Cardiac fibroblast (primary cell): Measurements from ENCODE around the gene CCSER1.
"Not testable (repeated sequence)": the region's sequence is repeated elsewhere in the genome, so short reads cannot be mapped to it uniquely, and the experiment has no call there.

Experiments
- DNase-seq, 2 donors: peaks; one replicate each; pipeline versions ENCODE4 v3.0.0 to v3.0.0-alpha.2; 2010; ENCODE audit warnings: low read depth in 2 of 2
- H3K4me3 ChIP-seq, 2 donors: replicated peaks in 1 of 2; 1 replicate in 1 of 2; 2 replicates in 1 of 2; pipeline ENCODE4 v1.5.1; 2011; ENCODE audit warnings: low read depth in 2 of 2, low read length in 2 of 2, mild to moderate bottlenecking in 2 of 2, moderate library complexity in 1 of 2
- TF ChIP-seq, protein P1 (sequence below): IDR thresholded peaks from one replicate; pipeline ENCODE4 v1.5.1; 2011; ENCODE audit warnings: low read depth, mild to moderate bottlenecking, low read length, inconsistent platforms

Gene CCSER1

DNA sequence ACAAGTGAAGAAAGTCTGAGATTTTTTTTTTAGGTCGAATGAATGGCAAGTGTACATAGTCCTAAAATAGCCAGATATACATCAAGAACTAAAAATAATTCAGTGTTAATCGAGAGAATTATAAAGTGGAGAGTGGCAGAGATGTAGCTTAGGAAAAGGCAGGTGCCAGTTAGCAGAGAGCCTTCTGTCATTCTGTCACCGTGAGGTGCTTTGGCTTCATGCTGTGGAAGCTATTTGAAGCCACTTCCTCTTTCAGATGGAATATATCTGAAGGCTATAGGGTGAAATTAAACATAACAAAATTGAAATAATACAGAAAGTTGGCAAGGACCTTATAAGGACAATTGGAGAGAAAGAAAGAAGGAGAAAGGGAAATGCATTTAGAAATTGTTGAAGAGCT lies 756.3 kb downstream of the CCSER1 start:
- TF ChIP-seq, protein P1, sequence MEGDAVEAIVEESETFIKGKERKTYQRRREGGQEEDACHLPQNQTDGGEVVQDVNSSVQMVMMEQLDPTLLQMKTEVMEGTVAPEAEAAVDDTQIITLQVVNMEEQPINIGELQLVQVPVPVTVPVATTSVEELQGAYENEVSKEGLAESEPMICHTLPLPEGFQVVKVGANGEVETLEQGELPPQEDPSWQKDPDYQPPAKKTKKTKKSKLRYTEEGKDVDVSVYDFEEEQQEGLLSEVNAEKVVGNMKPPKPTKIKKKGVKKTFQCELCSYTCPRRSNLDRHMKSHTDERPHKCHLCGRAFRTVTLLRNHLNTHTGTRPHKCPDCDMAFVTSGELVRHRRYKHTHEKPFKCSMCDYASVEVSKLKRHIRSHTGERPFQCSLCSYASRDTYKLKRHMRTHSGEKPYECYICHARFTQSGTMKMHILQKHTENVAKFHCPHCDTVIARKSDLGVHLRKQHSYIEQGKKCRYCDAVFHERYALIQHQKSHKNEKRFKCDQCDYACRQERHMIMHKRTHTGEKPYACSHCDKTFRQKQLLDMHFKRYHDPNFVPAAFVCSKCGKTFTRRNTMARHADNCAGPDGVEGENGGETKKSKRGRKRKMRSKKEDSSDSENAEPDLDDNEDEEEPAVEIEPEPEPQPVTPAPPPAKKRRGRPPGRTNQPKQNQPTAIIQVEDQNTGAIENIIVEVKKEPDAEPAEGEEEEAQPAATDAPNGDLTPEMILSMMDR, result no peak
- H3K4me3 ChIP-seq, result no peak overlapping the region
- DNase-seq, result no peak

- TF ChIP-seq, protein P1, result no peak
- H3K4me3 ChIP-seq, result no peak overlapping the region
- DNase-seq, result no peak
These were observed 761.4 kb downstream of the CCSER1 start for GRCh38 chr4:90888571-90888970.

DNA sequence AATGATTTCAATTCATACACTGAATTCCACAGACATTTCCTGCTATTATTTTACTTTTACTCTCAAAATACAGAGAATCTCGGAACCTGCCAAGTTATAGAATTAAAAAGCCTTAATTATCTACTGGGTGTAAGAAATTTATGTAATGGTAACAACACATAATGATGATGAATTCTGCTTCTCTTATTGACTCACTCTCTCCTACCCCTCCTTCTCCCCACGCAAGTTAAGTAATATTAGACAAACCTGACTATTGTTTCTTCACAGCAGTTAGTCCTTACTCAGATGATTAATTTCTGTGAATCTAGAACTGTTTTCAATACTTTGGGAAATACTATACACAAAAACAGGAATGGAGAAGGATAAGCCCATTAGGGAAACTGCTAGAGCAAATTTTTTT lies 762.0 kb downstream of the CCSER1 start:
- DNase-seq, result no peak
- H3K4me3 ChIP-seq, result no peak overlapping the region
- TF ChIP-seq, protein P1, result no peak

- DNase-seq, H3K4me3 ChIP-seq: not testable (repeated sequence)
These were observed 776.2 kb downstream of the CCSER1 start for GRCh38 chr4:90903413-90903812.

GRCh38 chr4:90904021-90904420 lies 776.8 kb downstream of the CCSER1 start:
- TF ChIP-seq, protein P1, result no peak
- no peak for DNase-seq
- no peak overlapping the region for H3K4me3 ChIP-seq

- DNase-seq, result no peak
- TF ChIP-seq, protein P1, result no peak
- H3K4me3 ChIP-seq, result no peak overlapping the region
These were observed 779.0 kb downstream of the CCSER1 start for GRCh38 chr4:90906239-90906638.

- DNase-seq, H3K4me3 ChIP-seq: not testable (repeated sequence)
These were observed 784.7 kb downstream of the CCSER1 start for GRCh38 chr4:90911724-90912434.

DNA sequence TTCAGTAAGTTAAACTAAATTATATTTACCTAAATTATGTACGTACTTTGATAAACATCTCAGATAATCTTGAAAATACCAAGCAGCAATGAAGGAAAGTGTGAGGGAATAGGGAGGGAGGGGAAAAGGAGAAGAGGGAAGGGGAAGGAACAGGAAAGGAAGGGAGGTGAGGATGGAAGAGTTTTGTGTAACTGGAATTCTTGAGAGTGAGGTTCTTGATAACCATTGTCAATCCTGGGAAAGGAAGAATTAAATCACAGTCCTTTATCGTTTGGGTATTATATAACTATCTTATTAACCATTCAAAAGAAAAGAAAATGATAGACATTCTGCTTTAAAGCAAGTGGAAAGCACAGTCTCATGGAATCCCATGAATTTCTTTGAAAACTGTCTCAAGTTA lies 795.0 kb downstream of the CCSER1 start:
- no peak overlapping the region for H3K4me3 ChIP-seq
- TF ChIP-seq, protein P1, result no peak
- no peak for DNase-seq
